Body of pancreas (tissue), 4 donors: ENCODE data around the gene TNKS1BP1.

Experiments
- CTCF ChIP-seq, 7 experiments: fragments of 450-650 bp in 4 of 7; fragments of 200-600 bp in 3 of 7; sonication (generic) in 3 of 7; IDR thresholded peaks; one replicate each; pipeline ENCODE4 v1.5.1; 2016 to 2019; ENCODE audit warnings: antibody characterized with exemption in 7 of 7
- POLR2A ChIP-seq, 3 donors: fragments of 450-650 bp; IDR thresholded peaks; one replicate each; pipeline ENCODE4 v1.6.1; 2016; ENCODE audit warnings: antibody characterized with exemption in 3 of 3, mild to moderate bottlenecking in 2 of 3

GRCh38 chr11:57262157-57262556, 62.6 kb downstream of the TNKS1BP1 start:
- TF ChIP-seq CTCF (IDR thresholded peaks at IDR 0.05) (no peak), POLR2A (IDR thresholded peaks at IDR 0.05) (no peak)
